ENCODE measurements around the gene RALGAPA2. TPM values are rescaled to one million over a fixed set of nuclear protein-coding genes. Genes with fewer than 3 reads are reported as not detected.
"Not testable (repeated sequence)": the region's sequence is repeated elsewhere in the genome, so short reads cannot be mapped to it uniquely, and the experiment has no call there.

The RALGAPA2 gene
- total RNA-seq, 1 donor from 2014 or later = 15.6 TPM

GRCh38 chr20:20543348-20543747, 169.1 kb downstream of the RALGAPA2 start:
- not testable (repeated sequence) for DNase-seq (ENCODE audit: low spot score)

GRCh38 chr20:20536240-20536933, 176.1 kb downstream of the RALGAPA2 start:
- no peak for DNase-seq (ENCODE audit: low spot score)

- no peak for DNase-seq (ENCODE audit: low spot score)
These were observed 177.4 kb downstream of the RALGAPA2 start for GRCh38 chr20:20535051-20535450.

GRCh38 chr20:20531283-20531682, 181.2 kb downstream of the RALGAPA2 start:
- DNase-seq (ENCODE audit: low spot score) = no peak

- DNase-seq (ENCODE audit: low spot score) = no peak
These were observed 181.9 kb downstream of the RALGAPA2 start for GRCh38 chr20:20530428-20531151.

- DNase-seq (ENCODE audit: low spot score) = no peak
These were observed 182.8 kb downstream of the RALGAPA2 start for GRCh38 chr20:20529597-20529996.

GRCh38 chr20:20528861-20529260, 183.6 kb downstream of the RALGAPA2 start:
- DNase-seq (ENCODE audit: low spot score) = no peak

GRCh38 chr20:20527661-20528060, 184.8 kb downstream of the RALGAPA2 start:
- no peak for DNase-seq (ENCODE audit: low spot score)

- DNase-seq (ENCODE audit: low spot score) = no peak
These were observed 186.7 kb downstream of the RALGAPA2 start for GRCh38 chr20:20525756-20526155.

- no peak for DNase-seq (ENCODE audit: low spot score)
These were observed 187.2 kb downstream of the RALGAPA2 start for GRCh38 chr20:20525214-20525613.

GRCh38 chr20:20524756-20525155, 187.7 kb downstream of the RALGAPA2 start:
- no peak for DNase-seq (ENCODE audit: low spot score)

- no peak for DNase-seq (ENCODE audit: low spot score)
These were observed 190.7 kb downstream of the RALGAPA2 start for GRCh38 chr20:20521736-20522135.

- DNase-seq (ENCODE audit: low spot score) = no peak
These were observed 191.7 kb downstream of the RALGAPA2 start for GRCh38 chr20:20520776-20521175.

- DNase-seq (ENCODE audit: low spot score) = no peak
These were observed 193.2 kb downstream of the RALGAPA2 start for GRCh38 chr20:20519269-20519668.

GRCh38 chr20:20518263-20518662, 194.2 kb downstream of the RALGAPA2 start:
- no peak for DNase-seq (ENCODE audit: low spot score)

GRCh38 chr20:20517296-20517695, 195.1 kb downstream of the RALGAPA2 start:
- no peak for DNase-seq (ENCODE audit: low spot score)

GRCh38 chr20:20513720-20514119, 198.7 kb downstream of the RALGAPA2 start:
- no peak for DNase-seq (ENCODE audit: low spot score)

- DNase-seq (ENCODE audit: low spot score) = no peak
These were observed 206.9 kb downstream of the RALGAPA2 start for GRCh38 chr20:20505554-20505953.

GRCh38 chr20:20503777-20504530, 208.5 kb downstream of the RALGAPA2 start:
- no peak for DNase-seq (ENCODE audit: low spot score)

- DNase-seq (ENCODE audit: low spot score) = no peak
These were observed 211.3 kb downstream of the RALGAPA2 start for GRCh38 chr20:20501128-20501527.

GRCh38 chr20:20500312-20500711, 212.1 kb downstream of the RALGAPA2 start:
- DNase-seq (ENCODE audit: low spot score) = no peak

GRCh38 chr20:20499439-20499838, 213.0 kb downstream of the RALGAPA2 start:
- DNase-seq (ENCODE audit: low spot score) = no peak

Data from umbilical cord (tissue), 2 donors.